Measurements from ENCODE around the gene SEPTIN5. TPM values are rescaled to one million over a fixed set of nuclear protein-coding genes. Genes with fewer than 3 reads are reported as not detected.

Gene SEPTIN5
- total RNA-seq, 1 donor from 2014 or later = 197 TPM

GRCh38 chr22:19713650-19714311 lies 522 bp upstream of the SEPTIN5 start:
- no peaks in the 10 kb centered on the region for H3K27me3 Mint-ChIP-seq (ENCODE audit: low read depth)
- no peak for TF ChIP-seq CTCF (IDR thresholded peaks at IDR 0.05)
- H3K27ac Mint-ChIP-seq (ENCODE audit: unreplicated experiment) = no peak overlapping the region
- H3K36me3 Mint-ChIP-seq (ENCODE audit: low read depth) = no peaks in the 10 kb centered on the region
- peaks cover 32% of the 10 kb centered on the region for H3K4me1 Mint-ChIP-seq (ENCODE audit: low read depth)
- DNase-seq (ENCODE audit: low spot score) = no peak
- H3K9me3 Mint-ChIP-seq (ENCODE audit: low read depth) = no peaks in the 10 kb centered on the region
- peak overlapping the region; percentile 70 for H3K4me3 Mint-ChIP-seq (ENCODE audit: unreplicated experiment)

GRCh38 chr22:19715188-19715930 lies 1.1 kb downstream of the SEPTIN5 start:
- Mint-ChIP-seq H3K27me3 (ENCODE audit: low read depth) (no peaks in the 10 kb centered on the region), H3K27ac (ENCODE audit: unreplicated experiment) (no peak overlapping the region), H3K9me3 (ENCODE audit: low read depth) (no peaks in the 10 kb centered on the region), H3K36me3 (ENCODE audit: low read depth) (peaks cover 8% of the 10 kb centered on the region), H3K4me1 (ENCODE audit: low read depth) (peaks cover 44% of the 10 kb centered on the region), H3K4me3 (ENCODE audit: unreplicated experiment) (peak overlapping the region; percentile 77)
- no peak for TF ChIP-seq CTCF (IDR thresholded peaks at IDR 0.05)
- no peak for DNase-seq (ENCODE audit: low spot score)

GRCh38 chr22:19716041-19716828 lies 1.9 kb downstream of the SEPTIN5 start:
- TF ChIP-seq CTCF (IDR thresholded peaks at IDR 0.05) = no peak
- peak overlapping the region; percentile 54 for H3K27ac Mint-ChIP-seq (ENCODE audit: unreplicated experiment)
- peak overlapping the region; percentile 77 for H3K4me3 Mint-ChIP-seq (ENCODE audit: unreplicated experiment)
- H3K9me3 Mint-ChIP-seq (ENCODE audit: low read depth) = no peaks in the 10 kb centered on the region
- H3K27me3 Mint-ChIP-seq (ENCODE audit: low read depth) = no peaks in the 10 kb centered on the region
- DNase-seq (ENCODE audit: low spot score) = no peak
- peaks cover 17% of the 10 kb centered on the region for H3K36me3 Mint-ChIP-seq (ENCODE audit: low read depth)
- H3K4me1 Mint-ChIP-seq (ENCODE audit: low read depth) = peaks cover 53% of the 10 kb centered on the region

GRCh38 chr22:19716829-19717105 lies 2.5 kb downstream of the SEPTIN5 start:
- Mint-ChIP-seq H3K4me1 (ENCODE audit: low read depth) (peaks cover 55% of the 10 kb centered on the region), H3K27me3 (ENCODE audit: low read depth) (no peaks in the 10 kb centered on the region)
- no peak for DNase-seq (ENCODE audit: low spot score)

More at GRCh38 chr22:19716829-19717105, 2.5 kb downstream of the SEPTIN5 start:
- Mint-ChIP-seq H3K27ac (ENCODE audit: unreplicated experiment) (peak overlapping the region; percentile 54), H3K36me3 (ENCODE audit: low read depth) (peaks cover 19% of the 10 kb centered on the region), H3K4me3 (ENCODE audit: unreplicated experiment) (peak overlapping the region; percentile 77), H3K9me3 (ENCODE audit: low read depth) (no peaks in the 10 kb centered on the region)
- no peak for TF ChIP-seq CTCF (IDR thresholded peaks at IDR 0.05)
